Keratinocyte (primary cell): Measurements from ENCODE around the gene ADGRF1. TPM values are rescaled to one million over a fixed set of nuclear protein-coding genes. Genes with fewer than 3 reads are reported as not detected.

Source experiments
- DNase-seq: peaks from one replicate; pipeline ENCODE4 v3.0.0-alpha.2; 2011; ENCODE audit warnings: low read depth, missing footprints, low spot score
- FAIRE-seq: peaks from 2 replicates; lab custom pipeline; 2011; peaks lifted over from hg19 to GRCh38; lab: Jason Lieb, UNC
- H2AFZ ChIP-seq: 2 replicates; pipeline ENCODE4 v1.6.0; 2012; ENCODE audit warnings: low read length, control low read depth, inconsistent platforms; ENCODE audit not compliant: control insufficient read depth
- H3K27ac ChIP-seq: 2 replicates; pipeline ENCODE4 v1.5.1; 2011; ENCODE audit warnings: low read length; ENCODE audit not compliant: control insufficient read depth, insufficient read depth
- H3K27me3 ChIP-seq: 3 replicates; pipeline ENCODE4 v1.6.0; 2011; ENCODE audit warnings: low read length; ENCODE audit not compliant: control insufficient read depth, insufficient read depth; ENCODE audit errors: extremely low read depth
- H3K36me3 ChIP-seq, 2 experiments: 2 replicates in 1 of 2; 3 replicates in 1 of 2; pipeline ENCODE4 v1.5.1; 2011; ENCODE audit warnings: low read length in 2 of 2, mild to moderate bottlenecking in 1 of 2; ENCODE audit not compliant: control insufficient read depth in 2 of 2, insufficient read depth in 2 of 2; ENCODE audit errors: extremely low read depth in 1 of 2
- H3K4me1 ChIP-seq: 3 replicates; pipeline ENCODE4 v1.5.1; 2011; ENCODE audit warnings: low read length; ENCODE audit not compliant: control insufficient read depth, insufficient read depth; ENCODE audit errors: extremely low read depth
- H3K4me2 ChIP-seq: 3 replicates; pipeline ENCODE4 v1.6.0; 2011; ENCODE audit warnings: low read depth, low read length; ENCODE audit not compliant: control insufficient read depth, insufficient read depth; ENCODE audit errors: extremely low read depth
- H3K4me3 ChIP-seq, 3 experiments: fragments of 200-600 bp in 1 of 3; sonication (generic) in 1 of 3; 2 replicates in 2 of 3; 3 replicates in 1 of 3; pipeline ENCODE4 v1.5.1; 2011 to 2016; ENCODE audit warnings: low read length in 3 of 3, mild to moderate bottlenecking in 3 of 3, control low read depth in 2 of 3, inconsistent platforms in 1 of 3, low read depth in 1 of 3, mixed read lengths in 1 of 3, mixed run types in 1 of 3, moderate library complexity in 1 of 3; ENCODE audit not compliant: control insufficient read depth in 2 of 3, insufficient read depth in 2 of 3; ENCODE audit errors: extremely low read depth in 1 of 3
- H3K79me2 ChIP-seq: 2 replicates; pipeline ENCODE4 v1.6.0; 2012; ENCODE audit warnings: low read length; ENCODE audit not compliant: control insufficient read depth, insufficient read depth
- H3K9ac ChIP-seq: 3 replicates; pipeline ENCODE4 v1.6.0; 2011; ENCODE audit warnings: low read length; ENCODE audit not compliant: control insufficient read depth, insufficient read depth; ENCODE audit errors: extremely low read depth
- H3K9me1 ChIP-seq: 3 replicates; pipeline ENCODE4 v1.6.0; 2011; ENCODE audit warnings: low read length; ENCODE audit not compliant: control insufficient read depth, insufficient read depth; ENCODE audit errors: extremely low read depth
- H3K9me3 ChIP-seq: 2 replicates; pipeline ENCODE4 v1.5.1; 2012; ENCODE audit warnings: low read depth, low read length; ENCODE audit not compliant: control insufficient read depth
- H4K20me1 ChIP-seq: 3 replicates; pipeline ENCODE4 v1.6.0; 2011; ENCODE audit warnings: low read length; ENCODE audit not compliant: control insufficient read depth, insufficient read depth; ENCODE audit errors: extremely low read depth
- CTCF ChIP-seq, 3 experiments: IDR thresholded peaks in 1 of 3; conservative IDR thresholded peaks in 1 of 3; optimal IDR thresholded peaks in 1 of 3; 2 replicates in 2 of 3; 3 replicates in 1 of 3; pipeline versions ENCODE3 to v1.5.1; 2011; ENCODE audit warnings: low read length in 3 of 3, mild to moderate bottlenecking in 3 of 3, moderate library complexity in 2 of 3, control low read depth in 1 of 3, inconsistent platforms in 1 of 3; ENCODE audit not compliant: insufficient read depth in 2 of 3; ENCODE audit errors: extremely low read depth in 1 of 3
- EZH2 ChIP-seq: IDR thresholded peaks from one replicate; pipeline ENCODE4 v1.6.1; 2012; ENCODE audit warnings: inconsistent platforms, mild to moderate bottlenecking, low read length, moderate library complexity
- dilution Hi-C: fragments of 300-500 bp; cut with MboI; formaldehyde crosslinking; loops from one replicate; pipeline ENCODE4 v1.7.0; 2020; ENCODE audit warnings: low sequenced_read_pairs; ENCODE audit not compliant: extremely low pct_ligation_motif_present
- polyA plus RNA-seq, 5 experiments: library from polyadenylated mRNA; depleted of rRNA in 3 of 5; stranded (reverse) in 3 of 5; stranded (forward) in 1 of 5; unstranded in 1 of 5; fragments of >200 nt; gene quantifications; 1 replicate in 1 of 5; 2 replicates in 3 of 5; 3 replicates in 1 of 5; pipeline versions ENCODE4 v1.2.1 to v1.2.3, GENCODE V29; 2011 to 2012; ENCODE audit warnings: missing spikeins in 2 of 5, low read depth in 1 of 5, low replicate concordance in 1 of 5

Gene ADGRF1
- polyA plus RNA-seq, 1 donor (not counting 4 experiments of a cell fraction or from before 2014, with no cell fraction given), result 43.9 TPM

GRCh38 chr6:46963626-46964025 is 78.5 kb downstream of the ADGRF1 start:
- FAIRE-seq, result no peak
- peaks cover 5% of the 10 kb centered on the region for H3K4me1 ChIP-seq
- dilution Hi-C loops, result no loop called here

DNA sequence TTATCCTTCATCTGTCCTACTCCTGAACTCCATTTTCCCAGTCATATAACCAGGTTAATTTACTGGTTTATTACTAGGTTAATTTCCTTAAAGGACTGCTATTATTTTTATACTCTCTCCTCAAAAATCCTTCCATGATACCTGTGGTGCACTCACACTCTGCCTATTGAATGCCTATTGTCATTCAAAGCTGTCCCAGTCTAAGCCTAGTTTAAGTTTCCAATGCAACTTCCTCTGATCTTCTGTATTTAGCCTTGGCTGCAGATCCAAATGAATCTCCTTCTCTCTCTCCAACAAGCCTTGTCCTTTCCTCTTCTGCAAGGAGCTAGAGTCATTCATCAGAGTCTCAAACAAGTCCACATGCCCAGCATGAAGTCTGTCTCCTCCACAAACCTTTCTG is 79.1 kb downstream of the ADGRF1 start:
- H3K4me2 ChIP-seq, result no peak overlapping the region
- no peak overlapping the region for H3K9ac ChIP-seq
- H3K79me2 ChIP-seq, result no peaks in the 10 kb centered on the region
- H3K36me3 ChIP-seq, result no peaks in the 10 kb centered on the region
- no peaks in the 10 kb centered on the region for H3K27me3 ChIP-seq
- FAIRE-seq, result no peak
- no peaks in the 10 kb centered on the region for H3K9me3 ChIP-seq
- no peaks in the 10 kb centered on the region for H4K20me1 ChIP-seq
- no peaks in the 10 kb centered on the region for H3K9me1 ChIP-seq
- no peak for DNase-seq
- TF ChIP-seq CTCF (optimal IDR thresholded peaks at IDR 0.05 in 1 of 3, IDR thresholded peaks at IDR 0.05 in 1 of 3, conservative IDR thresholded peaks at IDR 0.05 in 1 of 3; ENCODE audit: extremely low read depth in 1 of 3, insufficient read depth in 2 of 3, low read length in 3 of 3) (no peak), EZH2 (no peak)
- H3K27ac ChIP-seq, result no peak overlapping the region
- H3K4me3 ChIP-seq, result no peak overlapping the region
- peaks cover 5% of the 10 kb centered on the region for H3K4me1 ChIP-seq
- dilution Hi-C loops, result no loop called here
- no peak overlapping the region for H2AFZ ChIP-seq

More at GRCh38 chr6:46963626-46964025, 78.5 kb downstream of the ADGRF1 start:
- no peak overlapping the region for H3K9ac ChIP-seq
- no peak overlapping the region for H2AFZ ChIP-seq
- TF ChIP-seq CTCF (optimal IDR thresholded peaks at IDR 0.05 in 1 of 3, IDR thresholded peaks at IDR 0.05 in 1 of 3, conservative IDR thresholded peaks at IDR 0.05 in 1 of 3; ENCODE audit: extremely low read depth in 1 of 3, insufficient read depth in 2 of 3, low read length in 3 of 3), result no peak
- TF ChIP-seq EZH2, result no peak
- no peak overlapping the region for H3K27ac ChIP-seq
- no peaks in the 10 kb centered on the region for H4K20me1 ChIP-seq
- H3K79me2 ChIP-seq, result no peaks in the 10 kb centered on the region
- H3K36me3 ChIP-seq, result no peaks in the 10 kb centered on the region
- no peak overlapping the region for H3K4me3 ChIP-seq
- no peak overlapping the region for H3K4me2 ChIP-seq
- H3K9me1 ChIP-seq, result no peaks in the 10 kb centered on the region
- no peaks in the 10 kb centered on the region for H3K9me3 ChIP-seq
- no peaks in the 10 kb centered on the region for H3K27me3 ChIP-seq
- DNase-seq, result no peak
